ENCODE results near the gene CSGALNACT2. TPM values are rescaled to one million over a fixed set of nuclear protein-coding genes. Genes with fewer than 3 reads are reported as not detected.

CSGALNACT2 gene
- total and polyA plus RNA-seq, 3 donors from 2014 or later: 13.9 to 17.9 (median 16.7) TPM

- no peak for DNase-seq
- Histone ChIP-seq H3K27me3 (no peaks in the 10 kb centered on the region), H3K4me1 (peaks cover 3% of the 10 kb centered on the region), H3K27ac (no peak overlapping the region), H3K36me3 (ENCODE audit: low read depth, missing control alignments) (no peaks in the 10 kb centered on the region), H3K9me3 (no peaks in the 10 kb centered on the region), H3K4me3 (no peak overlapping the region)
- WGBS, 2 donors: 60 to 86% methylated on average over 1 to 12 of the region's 13 CpGs
- TF ChIP-seq CTCF (IDR thresholded peaks at IDR 0.05) (no peak), POLR2A (IDR thresholded peaks at IDR 0.05) (no peak)
- intact Hi-C loops (cut with DNase I; ENCODE audit: low total_unique reads): no loop called here
These were observed 73.9 kb downstream of the CSGALNACT2 start for GRCh38 chr10:43212043-43212721.

GRCh38 chr10:43214071-43214955 is 76.1 kb downstream of the CSGALNACT2 start:
- H3K27me3 ChIP-seq: no peaks in the 10 kb centered on the region
- no peak overlapping the region for H3K27ac ChIP-seq
- intact Hi-C loops (cut with DNase I; ENCODE audit: low total_unique reads): no loop called here
- no peaks in the 10 kb centered on the region for H3K9me3 ChIP-seq
- no peaks in the 10 kb centered on the region for H3K36me3 ChIP-seq (ENCODE audit: low read depth, missing control alignments)
- peaks cover 3% of the 10 kb centered on the region for H3K4me1 ChIP-seq
- H3K4me3 ChIP-seq: no peak overlapping the region
- WGBS, 2 donors: 80 to 87% methylated on average over 9 to 15 of the region's 15 CpGs
- TF ChIP-seq POLR2A (IDR thresholded peaks at IDR 0.05) (no peak), CTCF (IDR thresholded peaks at IDR 0.05) (no peak)
- DNase-seq: no peak

- H3K27ac ChIP-seq: no peak overlapping the region
- TF ChIP-seq CTCF (IDR thresholded peaks at IDR 0.05): no peak
- TF ChIP-seq POLR2A (IDR thresholded peaks at IDR 0.05): no peak
- WGBS, 2 donors: 52 to 79% methylated on average over 8 to 12 of the region's 12 CpGs
These were observed 76.8 kb downstream of the CSGALNACT2 start for GRCh38 chr10:43214956-43215561.

GRCh38 chr10:43215758-43216455 is 77.7 kb downstream of the CSGALNACT2 start:
- Histone ChIP-seq H3K27me3 (no peaks in the 10 kb centered on the region), H3K4me1 (no peaks in the 10 kb centered on the region), H3K36me3 (ENCODE audit: low read depth, missing control alignments) (no peaks in the 10 kb centered on the region), H3K9me3 (no peaks in the 10 kb centered on the region), H3K27ac (no peak overlapping the region), H3K4me3 (no peak overlapping the region)
- intact Hi-C loops (cut with DNase I; ENCODE audit: low total_unique reads): no loop called here
- no peak for DNase-seq
- TF ChIP-seq POLR2A (IDR thresholded peaks at IDR 0.05) (no peak), CTCF (IDR thresholded peaks at IDR 0.05) (no peak)
- WGBS, 2 donors: 81 to 82% methylated on average over 11 to 17 of the region's 19 CpGs

More at GRCh38 chr10:43214956-43215561, 76.8 kb downstream of the CSGALNACT2 start:
- H3K9me3 ChIP-seq: no peaks in the 10 kb centered on the region
- no peaks in the 10 kb centered on the region for H3K27me3 ChIP-seq
- peaks cover 3% of the 10 kb centered on the region for H3K4me1 ChIP-seq
- no peaks in the 10 kb centered on the region for H3K36me3 ChIP-seq (ENCODE audit: low read depth, missing control alignments)
- H3K4me3 ChIP-seq: no peak overlapping the region
- no peak for DNase-seq
- intact Hi-C loops (cut with DNase I; ENCODE audit: low total_unique reads): no loop called here

Data from testis (tissue), 3 donors.